Smooth muscle cell (in vitro differentiated cells): Measurements from ENCODE around the gene ZNF768. TPM values are rescaled to one million over a fixed set of nuclear protein-coding genes. Genes with fewer than 3 reads are reported as not detected.

ENCODE experiments used
- DNase-seq: peaks from one replicate; lab custom pipeline; 2025; ENCODE audit not compliant: unreplicated experiment; lab: John Stamatoyannopoulos, UW
- H2AFZ ChIP-seq: fragments of 200-600 bp; sonication (generic); 2 replicates; pipeline ENCODE4 v1.6.0; 2016; ENCODE audit warnings: antibody characterized with exemption, low read depth, mild to moderate bottlenecking
- H3F3A ChIP-seq: fragments of 200-600 bp; sonication (generic); 2 replicates; pipeline ENCODE4 v1.6.0; 2017; ENCODE audit warnings: antibody characterized with exemption, low read depth
- H3K27ac ChIP-seq: fragments of 200-600 bp; sonication (generic); 2 replicates; pipeline ENCODE4 v1.5.1; 2016; ENCODE audit warnings: low read depth, mild to moderate bottlenecking
- H3K27me3 ChIP-seq: fragments of 200-600 bp; sonication (generic); 2 replicates; pipeline ENCODE4 v1.6.1; 2016; ENCODE audit warnings: low read depth, mild to moderate bottlenecking
- H3K36me3 ChIP-seq: fragments of 200-600 bp; sonication (generic); 2 replicates; pipeline ENCODE4 v1.5.1; 2016; ENCODE audit warnings: low read depth
- H3K4me1 ChIP-seq: fragments of 200-600 bp; sonication (generic); 2 replicates; pipeline ENCODE4 v1.5.1; 2016; ENCODE audit warnings: low read depth
- H3K4me2 ChIP-seq: fragments of 200-600 bp; sonication (generic); 2 replicates; pipeline ENCODE4 v1.6.0; 2016; ENCODE audit warnings: mild to moderate bottlenecking
- H3K4me3 ChIP-seq: fragments of 200-600 bp; sonication (generic); 2 replicates; pipeline ENCODE4 v1.5.1; 2016; ENCODE audit warnings: mild to moderate bottlenecking
- H3K79me2 ChIP-seq: fragments of 200-600 bp; sonication (generic); 2 replicates; pipeline ENCODE4 v1.6.0; 2016; ENCODE audit warnings: low read depth, mild to moderate bottlenecking
- H3K9ac ChIP-seq: fragments of 200-600 bp; sonication (generic); 2 replicates; pipeline ENCODE4 v1.6.0; 2016; ENCODE audit warnings: low read depth
- H3K9me3 ChIP-seq: fragments of 200-600 bp; sonication (generic); replicated peaks from 2 replicates; pipeline ENCODE4 v1.5.1; 2016; ENCODE audit warnings: low read depth
- H4K20me1 ChIP-seq: fragments of 200-600 bp; sonication (generic); 2 replicates; pipeline ENCODE4 v1.6.0; 2016; ENCODE audit warnings: low read depth
- CTCF ChIP-seq: fragments of 200-600 bp; sonication (generic); IDR thresholded peaks from 2 replicates; pipeline ENCODE4 v1.5.1; 2017; ENCODE audit warnings: borderline replicate concordance, mild to moderate bottlenecking, antibody characterized with exemption; ENCODE audit not compliant: insufficient read depth, poor library complexity, severe bottlenecking
- WGBS: methylation state at CpG from one replicate; pipeline ENCODE4 v1.1.7; 2016; ENCODE audit warnings: low lambda C conversion rate; 5-methylcytosine and 5-hydroxymethylcytosine counted together
- polyA plus RNA-seq: library from polyadenylated mRNA; unstranded; fragments of >200 nt; fragmentation: Nextera tagmentation; extraction: Ambion mirVana; gene quantifications from 2 replicates; pipeline ENCODE4 v1.2.1, GENCODE V29; 2016
- total RNA-seq: library from RNA; depleted of rRNA; stranded (reverse); fragments of >200 nt; gene quantifications from 2 replicates; pipeline ENCODE4 v1.2.3, GENCODE V29; 2014

The ZNF768 gene
- total and polyA plus RNA-seq, 2 experiments from 2014 or later, result 15.4 to 18.6 TPM

GRCh38 chr16:30493941-30494488 is 32.4 kb downstream of the ZNF768 start:
- TF ChIP-seq CTCF, result no peak
- no peak overlapping the region for H3K4me3 ChIP-seq
- H3K27ac ChIP-seq, result no peak overlapping the region
- no peak for DNase-seq
- H4K20me1 ChIP-seq, result no peaks in the 10 kb centered on the region
- H3K79me2 ChIP-seq, result no peaks in the 10 kb centered on the region
- no peaks in the 10 kb centered on the region for H3K4me1 ChIP-seq
- H3F3A ChIP-seq, result no peaks in the 10 kb centered on the region
- WGBS, result 85% methylated on average over 11 of the region's 11 CpGs
- no peak overlapping the region for H3K4me2 ChIP-seq
- no peaks in the 10 kb centered on the region for H3K9me3 ChIP-seq
- H2AFZ ChIP-seq, result no peak overlapping the region
- no peaks in the 10 kb centered on the region for H3K27me3 ChIP-seq
- no peak overlapping the region for H3K9ac ChIP-seq
- no peaks in the 10 kb centered on the region for H3K36me3 ChIP-seq

GRCh38 chr16:30491744-30492308 is 34.5 kb downstream of the ZNF768 start:
- Histone ChIP-seq H4K20me1 (no peaks in the 10 kb centered on the region), H3F3A (no peaks in the 10 kb centered on the region), H3K9ac (no peak overlapping the region), H3K36me3 (no peaks in the 10 kb centered on the region), H3K27ac (no peak overlapping the region), H2AFZ (no peak overlapping the region), H3K4me1 (no peaks in the 10 kb centered on the region), H3K27me3 (no peaks in the 10 kb centered on the region), H3K4me2 (no peak overlapping the region), H3K9me3 (no peaks in the 10 kb centered on the region), H3K79me2 (no peaks in the 10 kb centered on the region), H3K4me3 (no peak overlapping the region)
- 64% methylated on average over 6 of the region's 6 CpGs for WGBS
- DNase-seq, result no peak
- TF ChIP-seq CTCF, result no peak

- Histone ChIP-seq H3K27ac (no peak overlapping the region), H3F3A (no peaks in the 10 kb centered on the region), H3K36me3 (no peaks in the 10 kb centered on the region), H3K79me2 (no peaks in the 10 kb centered on the region), H3K4me1 (no peaks in the 10 kb centered on the region), H3K9me3 (no peaks in the 10 kb centered on the region), H3K4me2 (no peak overlapping the region), H4K20me1 (no peaks in the 10 kb centered on the region), H3K27me3 (no peaks in the 10 kb centered on the region), H3K4me3 (no peak overlapping the region), H2AFZ (no peak overlapping the region), H3K9ac (no peak overlapping the region)
- WGBS, result 89% methylated on average over 4 of the region's 4 CpGs
- no peak for TF ChIP-seq CTCF
- DNase-seq, result no peak
Measured at GRCh38 chr16:30491229-30491628, 35.1 kb downstream of the ZNF768 start.

- no peak overlapping the region for H2AFZ ChIP-seq
- no peak overlapping the region for H3K27ac ChIP-seq
- H3K4me2 ChIP-seq, result no peak overlapping the region
- DNase-seq, result no peak
- no peaks in the 10 kb centered on the region for H3K36me3 ChIP-seq
- 78% methylated on average over 6 of the region's 6 CpGs for WGBS
- no peak for TF ChIP-seq CTCF
- H3K9me3 ChIP-seq, result no peaks in the 10 kb centered on the region
- H3K27me3 ChIP-seq, result no peaks in the 10 kb centered on the region
- H3K4me1 ChIP-seq, result no peaks in the 10 kb centered on the region
- H4K20me1 ChIP-seq, result no peaks in the 10 kb centered on the region
- H3K9ac ChIP-seq, result no peak overlapping the region
- H3K79me2 ChIP-seq, result no peaks in the 10 kb centered on the region
- H3K4me3 ChIP-seq, result no peak overlapping the region
- H3F3A ChIP-seq, result no peaks in the 10 kb centered on the region
Measured at GRCh38 chr16:30490210-30490609, 36.2 kb downstream of the ZNF768 start.
